Stimulated activated CD4-positive, alpha-beta T cell treated with anti-CD3 and anti-CD28 coated beads, Interleukin-4, amount 100 ng/mL, for 4 hours (primary cell): Measurements from ENCODE around the gene SNCA.

Experiments used
- DNase-seq, 2 experiments: peaks; one replicate each; pipeline ENCODE4 v3.0.0-alpha.2; 2020

The SNCA gene

GRCh38 chr4:89813197-89813596, 23.8 kb downstream of the SNCA start:
- no peak for DNase-seq

- no peak for DNase-seq
Observed at GRCh38 chr4:89807441-89808140, 29.4 kb downstream of the SNCA start.

- no peak for DNase-seq
Observed at GRCh38 chr4:89805297-89805696, 31.7 kb downstream of the SNCA start.

GRCh38 chr4:89803915-89804314, 33.0 kb downstream of the SNCA start:
- DNase-seq: no peak

GRCh38 chr4:89803036-89803435, 33.9 kb downstream of the SNCA start:
- DNase-seq: no peak

- DNase-seq: no peak
Observed at GRCh38 chr4:89800527-89801103, 36.3 kb downstream of the SNCA start.

- no peak for DNase-seq
Observed at GRCh38 chr4:89800012-89800516, 36.9 kb downstream of the SNCA start.

GRCh38 chr4:89799071-89799470, 37.9 kb downstream of the SNCA start:
- DNase-seq: no peak

- no peak for DNase-seq
Observed at GRCh38 chr4:89797117-89797516, 39.8 kb downstream of the SNCA start.

- DNase-seq: no peak
Observed at GRCh38 chr4:89788206-89789072, 48.5 kb downstream of the SNCA start.

- DNase-seq: no peak
Observed at GRCh38 chr4:89784686-89785231, 52.2 kb downstream of the SNCA start.

GRCh38 chr4:89781321-89781720, 55.6 kb downstream of the SNCA start:
- no peak for DNase-seq

GRCh38 chr4:89773805-89774204, 63.2 kb downstream of the SNCA start:
- no peak for DNase-seq

GRCh38 chr4:89769856-89770255, 67.1 kb downstream of the SNCA start:
- no peak for DNase-seq

- DNase-seq: no peak
Observed at GRCh38 chr4:89767924-89768323, 69.0 kb downstream of the SNCA start.

GRCh38 chr4:89765966-89766365, 71.0 kb downstream of the SNCA start:
- DNase-seq: no peak

- DNase-seq: no peak
Observed at GRCh38 chr4:89765528-89765927, 71.4 kb downstream of the SNCA start.

GRCh38 chr4:89762311-89762710, 74.7 kb downstream of the SNCA start:
- DNase-seq: no peak

- no peak for DNase-seq
Observed at GRCh38 chr4:89759426-89759825, 77.5 kb downstream of the SNCA start.

GRCh38 chr4:89757154-89757719, 79.7 kb downstream of the SNCA start:
- no peak for DNase-seq

- no peak for DNase-seq
Observed at GRCh38 chr4:89755220-89755619, 81.7 kb downstream of the SNCA start.

- DNase-seq: no peak
Observed at GRCh38 chr4:89754531-89754930, 82.4 kb downstream of the SNCA start.

GRCh38 chr4:89753601-89754066, 83.3 kb downstream of the SNCA start:
- no peak for DNase-seq
